Gastroesophageal sphincter (tissue), 4 donors: ENCODE results near the gene ZC3H12D. TPM values are rescaled to one million over a fixed set of nuclear protein-coding genes. Genes with fewer than 3 reads are reported as not detected.

ENCODE experiments used
- ATAC-seq: fragments of 150-250 bp; one replicate; pipeline ENCODE4 v1.9.1; 2016; ENCODE audit warnings: mild to moderate bottlenecking, moderate library complexity
- H3K27ac ChIP-seq, 4 donors: fragments of 200-600 bp; sonication (generic) in 3 of 4; 1 replicate in 3 of 4; 2 replicates in 1 of 4; pipeline ENCODE4 v1.5.1; 2016 to 2019
- H3K27me3 ChIP-seq: fragments of 200-600 bp; sonication (generic); one replicate; pipeline ENCODE4 v1.5.1; 2019
- H3K36me3 ChIP-seq, 2 donors: fragments of 200-600 bp; sonication (generic); one replicate each; pipeline ENCODE4 v1.5.1; 2019; ENCODE audit warnings: control low read depth in 1 of 2
- H3K4me1 ChIP-seq, 3 donors: fragments of 200-600 bp; sonication (generic); 1 replicate in 2 of 3; 2 replicates in 1 of 3; pipeline ENCODE4 v1.5.1; 2016 to 2019; ENCODE audit warnings: control low read depth in 2 of 3
- H3K4me3 ChIP-seq, 2 donors: fragments of 200-600 bp; sonication (generic); one replicate each; pipeline ENCODE4 v1.5.1; 2019; ENCODE audit warnings: mild to moderate bottlenecking in 1 of 2, moderate library complexity in 1 of 2
- H3K9me3 ChIP-seq, 3 donors: fragments of 200-600 bp; sonication (generic); one replicate each; pipeline ENCODE4 v1.5.1; 2017 to 2019; ENCODE audit warnings: control low read depth in 2 of 3
- EP300 ChIP-seq: sonication (generic); formaldehyde crosslinking; IDR thresholded peaks from one replicate; pipeline ENCODE4 v1.6.1; 2017; ENCODE audit warnings: antibody characterized with exemption, mild to moderate bottlenecking
- POLR2A ChIP-seq, 2 donors: fragments of 450-650 bp; IDR thresholded peaks; one replicate each; pipeline ENCODE4 v1.6.1; 2017; ENCODE audit warnings: antibody characterized with exemption in 2 of 2, mild to moderate bottlenecking in 2 of 2, moderate library complexity in 1 of 2
- POLR2AphosphoS5 ChIP-seq: sonication (generic); formaldehyde crosslinking; IDR thresholded peaks from one replicate; pipeline ENCODE4 v1.6.1; 2017; ENCODE audit warnings: antibody characterized with exemption
- WGBS, 2 donors: methylation state at CpG; one replicate each; pipeline ENCODE4 v1.1.5; 2018; ENCODE audit warnings: low coverage in 1 of 2; 5-methylcytosine and 5-hydroxymethylcytosine counted together
- total RNA-seq, 4 donors: library from RNA; depleted of rRNA; stranded (reverse); fragments of >200 nt; gene quantifications; one replicate each; pipeline ENCODE4 v1.1.0, GENCODE V29; 2016
- TF ChIP-seq, protein P1 (sequence below), 4 experiments: fragments of 200-600 bp in 2 of 4; fragments of 450-650 bp in 2 of 4; sonication (generic) in 1 of 4; IDR thresholded peaks; one replicate each; pipeline ENCODE4 v1.5.1; 2017 to 2019; ENCODE audit warnings: antibody characterized with exemption in 4 of 4, mild to moderate bottlenecking in 2 of 4, moderate library complexity in 2 of 4

Gene ZC3H12D
- total RNA-seq, 4 donors from 2014 or later: 0.78 to 1.9 (median 1.1) TPM

DNA sequence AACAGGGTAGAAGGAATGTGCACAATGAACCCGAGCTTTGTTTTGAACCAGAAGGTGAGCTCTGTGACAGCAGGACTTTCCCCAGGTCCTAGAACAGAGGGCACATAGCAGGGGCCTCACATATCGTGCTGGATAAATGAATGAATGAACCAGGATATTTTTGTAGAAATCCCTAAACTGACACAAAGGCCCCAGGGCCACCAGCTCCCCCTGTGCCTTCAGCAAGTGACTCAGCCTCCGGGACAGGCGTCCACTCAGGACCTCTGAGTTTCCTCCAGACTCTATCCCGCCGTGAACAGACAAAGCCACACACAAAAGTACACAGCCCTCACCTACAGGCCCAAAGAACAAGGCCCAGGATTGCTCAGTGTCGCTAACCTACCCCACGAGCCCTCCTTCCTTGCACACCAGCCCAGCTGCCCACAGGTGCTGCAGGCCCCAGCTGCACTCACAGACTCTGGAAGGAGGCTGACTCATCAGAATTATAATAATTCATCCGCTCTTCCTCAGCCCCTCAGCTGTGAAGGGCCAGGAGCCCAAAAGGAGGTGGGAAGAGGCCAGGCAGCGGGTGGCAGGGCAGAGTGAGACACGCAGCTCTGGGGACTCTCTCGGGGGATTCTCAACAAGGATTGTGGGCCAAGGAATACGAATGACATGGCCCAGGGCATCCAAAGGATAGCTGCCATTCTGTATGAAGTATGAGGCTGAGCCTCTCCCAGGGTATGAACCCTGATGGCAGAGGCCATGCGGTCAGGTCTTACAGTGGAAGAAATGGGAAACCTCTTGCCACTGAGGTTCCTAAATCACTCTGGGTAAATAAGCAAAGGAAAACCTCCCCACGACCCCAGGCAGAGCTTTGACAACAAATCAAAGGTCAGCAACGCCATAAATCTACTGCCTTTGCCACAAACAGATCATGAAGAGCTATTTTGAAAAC is 43.8 kb downstream of the ZC3H12D start:
- Histone ChIP-seq H3K9me3 (no peaks in the 10 kb centered on the region), H3K4me3 (no peak overlapping the region), H3K4me1 (no peaks in the 10 kb centered on the region), H3K27ac (no peak overlapping the region), H3K36me3 (no peaks in the 10 kb centered on the region), H3K27me3 (peaks cover 5% of the 10 kb centered on the region)
- ATAC-seq: no peak
- 64 to 88% methylated on average over 5 to 6 of the region's 16 CpGs for WGBS, 2 donors
- TF ChIP-seq POLR2A (IDR thresholded peaks at IDR 0.05): no peak
- TF ChIP-seq EP300: no peak
- TF ChIP-seq, protein P1, sequence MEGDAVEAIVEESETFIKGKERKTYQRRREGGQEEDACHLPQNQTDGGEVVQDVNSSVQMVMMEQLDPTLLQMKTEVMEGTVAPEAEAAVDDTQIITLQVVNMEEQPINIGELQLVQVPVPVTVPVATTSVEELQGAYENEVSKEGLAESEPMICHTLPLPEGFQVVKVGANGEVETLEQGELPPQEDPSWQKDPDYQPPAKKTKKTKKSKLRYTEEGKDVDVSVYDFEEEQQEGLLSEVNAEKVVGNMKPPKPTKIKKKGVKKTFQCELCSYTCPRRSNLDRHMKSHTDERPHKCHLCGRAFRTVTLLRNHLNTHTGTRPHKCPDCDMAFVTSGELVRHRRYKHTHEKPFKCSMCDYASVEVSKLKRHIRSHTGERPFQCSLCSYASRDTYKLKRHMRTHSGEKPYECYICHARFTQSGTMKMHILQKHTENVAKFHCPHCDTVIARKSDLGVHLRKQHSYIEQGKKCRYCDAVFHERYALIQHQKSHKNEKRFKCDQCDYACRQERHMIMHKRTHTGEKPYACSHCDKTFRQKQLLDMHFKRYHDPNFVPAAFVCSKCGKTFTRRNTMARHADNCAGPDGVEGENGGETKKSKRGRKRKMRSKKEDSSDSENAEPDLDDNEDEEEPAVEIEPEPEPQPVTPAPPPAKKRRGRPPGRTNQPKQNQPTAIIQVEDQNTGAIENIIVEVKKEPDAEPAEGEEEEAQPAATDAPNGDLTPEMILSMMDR (IDR thresholded peaks at IDR 0.05): no peak
- no peak for TF ChIP-seq POLR2AphosphoS5

DNA sequence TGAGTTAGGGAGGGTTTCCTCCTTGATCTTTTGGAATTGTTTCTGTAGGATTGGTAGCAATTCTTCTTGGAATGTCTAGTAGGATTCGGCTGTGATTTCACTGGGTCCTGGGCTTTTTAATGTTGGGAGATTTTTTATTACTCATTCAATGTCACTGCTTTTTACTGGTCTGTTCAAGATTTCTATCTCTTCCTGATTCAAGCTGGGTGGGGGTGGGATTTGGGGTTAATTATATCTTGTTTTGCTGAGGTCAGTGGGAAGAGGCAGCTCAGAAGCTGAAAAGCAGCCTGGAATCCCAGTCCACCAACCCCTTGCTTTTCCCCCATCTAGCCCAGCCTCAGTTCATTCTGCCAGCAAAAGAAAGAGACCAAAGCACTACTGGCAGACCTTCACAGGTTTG is 45.2 kb downstream of the ZC3H12D start:
- TF ChIP-seq POLR2AphosphoS5: no peak
- no peak for ATAC-seq
- H3K4me1 ChIP-seq: no peaks in the 10 kb centered on the region
- no peak overlapping the region for H3K4me3 ChIP-seq
- H3K27me3 ChIP-seq: no peaks in the 10 kb centered on the region
- no peaks in the 10 kb centered on the region for H3K36me3 ChIP-seq
- H3K9me3 ChIP-seq: no peaks in the 10 kb centered on the region
- 92 to 100% methylated on average over 1 of the region's 1 CpG for WGBS, 2 donors
- H3K27ac ChIP-seq: no peak overlapping the region

DNA sequence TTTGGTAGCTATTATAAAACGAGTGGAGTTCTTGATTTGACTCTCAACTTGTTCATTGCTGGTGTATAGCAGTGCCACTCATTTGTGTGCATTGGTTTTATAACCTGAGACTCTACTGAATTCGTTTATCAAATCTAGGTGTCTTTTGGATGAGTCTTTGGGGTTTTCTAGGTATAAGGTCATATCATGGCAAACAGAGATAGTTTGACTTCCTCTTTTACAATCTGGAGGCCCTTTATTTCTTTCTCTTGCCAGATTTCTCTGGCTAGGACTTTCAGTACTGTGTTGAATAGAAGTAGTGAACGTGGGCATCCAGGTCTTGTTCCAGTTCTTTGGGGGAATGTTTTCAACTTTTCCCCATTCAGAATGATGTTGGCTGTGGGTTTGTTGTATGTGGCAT is 46.0 kb downstream of the ZC3H12D start:
- no peak overlapping the region for H3K27ac ChIP-seq
- no peak overlapping the region for H3K4me3 ChIP-seq
- H3K36me3 ChIP-seq: no peaks in the 10 kb centered on the region
- peaks cover 0 to 6% (median 0%) of the 10 kb centered on the region in 3 donors for H3K4me1 ChIP-seq
- no peaks in the 10 kb centered on the region for H3K9me3 ChIP-seq
- TF ChIP-seq POLR2AphosphoS5: no peak
- TF ChIP-seq, protein P1 (IDR thresholded peaks at IDR 0.05): no peak
- no peak for TF ChIP-seq EP300
- TF ChIP-seq POLR2A (IDR thresholded peaks at IDR 0.05): no peak
- ATAC-seq: no peak
- 78 to 92% methylated on average over 3 of the region's 3 CpGs for WGBS, 2 donors
- H3K27me3 ChIP-seq: no peaks in the 10 kb centered on the region

DNA sequence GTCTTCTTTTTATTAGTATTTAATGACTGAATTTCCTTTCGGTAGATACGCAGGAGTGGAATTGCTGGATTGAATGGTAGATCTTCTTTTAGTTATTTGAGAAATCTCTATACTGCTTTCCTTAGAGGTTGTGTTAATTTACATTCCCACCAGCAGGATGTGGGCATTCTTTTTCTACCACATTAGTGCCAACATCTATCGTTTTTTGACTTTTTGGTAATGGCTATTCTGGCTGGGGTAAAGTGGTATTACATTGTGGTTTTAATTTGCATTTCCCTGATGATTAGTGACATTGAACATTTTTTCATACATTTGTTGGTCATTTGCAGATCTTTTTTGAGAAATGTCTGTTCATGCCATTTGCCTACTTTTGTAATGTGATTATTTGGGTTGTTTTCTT is 47.6 kb downstream of the ZC3H12D start:
- 83 to 92% methylated on average over 3 of the region's 3 CpGs for WGBS, 2 donors
- ATAC-seq: no peak
- Histone ChIP-seq H3K4me3 (no peak overlapping the region), H3K27me3 (no peaks in the 10 kb centered on the region), H3K4me1 (peaks cover 0 to 9% (median 0%) of the 10 kb centered on the region in 3 donors), H3K36me3 (no peaks in the 10 kb centered on the region), H3K9me3 (no peaks in the 10 kb centered on the region), H3K27ac (no peak overlapping the region)
- TF ChIP-seq EP300 (no peak), POLR2A (IDR thresholded peaks at IDR 0.05) (no peak), POLR2AphosphoS5 (no peak)
- TF ChIP-seq, protein P1 (IDR thresholded peaks at IDR 0.05): no peak

DNA sequence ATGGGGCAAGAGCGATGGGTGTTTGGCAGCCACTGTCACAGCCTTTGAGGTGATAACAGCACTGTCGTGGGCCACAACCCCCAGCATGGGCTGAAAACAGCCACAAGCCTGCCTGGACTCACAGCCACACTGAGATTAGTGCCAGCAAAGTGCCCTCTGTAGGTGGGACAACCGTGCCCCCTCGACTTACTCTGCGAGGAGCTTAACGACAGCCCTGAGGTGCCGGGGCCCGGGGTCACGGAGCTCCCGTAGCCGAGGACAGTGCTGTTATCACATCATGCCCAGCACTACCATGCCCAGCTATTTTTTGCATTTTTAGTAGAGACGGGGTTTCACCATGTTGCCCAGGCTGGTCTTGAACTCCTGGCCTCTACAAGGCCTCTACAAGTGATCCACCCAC is 48.2 kb downstream of the ZC3H12D start:
- WGBS, 2 donors: 90% methylated on average over 1 of the region's 12 CpGs; no CpG with 5 or more reads in 1 of the 2 donors
- no peak for TF ChIP-seq POLR2AphosphoS5
- no peak for TF ChIP-seq EP300
- no peak for TF ChIP-seq POLR2A (IDR thresholded peaks at IDR 0.05)
- TF ChIP-seq, protein P1 (IDR thresholded peaks at IDR 0.05): no peak
- no peak for ATAC-seq

More for the DNA sequence above, 48.2 kb downstream of the ZC3H12D start:
- H3K9me3 ChIP-seq: no peaks in the 10 kb centered on the region
- H3K27me3 ChIP-seq: no peaks in the 10 kb centered on the region
- H3K4me3 ChIP-seq: no peak overlapping the region
- H3K27ac ChIP-seq: no peak overlapping the region
- peaks cover 0 to 14% (median 0%) of the 10 kb centered on the region in 3 donors for H3K4me1 ChIP-seq
- H3K36me3 ChIP-seq: no peaks in the 10 kb centered on the region
